Suprapubic skin (tissue), 4 donors: ENCODE data around the gene NDE1. TPM values are rescaled to one million over a fixed set of nuclear protein-coding genes. Genes with fewer than 3 reads are reported as not detected.
A peak's percentile ranks its signal among the peaks of the same experiment; 100 is the strongest.
"Not testable (repeated sequence)": the region's sequence is repeated elsewhere in the genome, so short reads cannot be mapped to it uniquely, and the experiment has no call there.

Experiments used
- DNase-seq, 2 donors: peaks; one replicate each; pipeline ENCODE4 v3.0.0-alpha.2; 2019; ENCODE audit warnings: low spot score in 2 of 2
- H3K27ac ChIP-seq: fragments of 200-600 bp; sonication (generic); one replicate; pipeline ENCODE4 v1.5.1; 2019
- H3K27me3 ChIP-seq: fragments of 200-600 bp; sonication (generic); one replicate; pipeline ENCODE4 v1.5.1; 2019
- H3K36me3 ChIP-seq: fragments of 200-600 bp; sonication (generic); one replicate; pipeline ENCODE4 v1.5.1; 2019
- H3K4me1 ChIP-seq: fragments of 200-600 bp; sonication (generic); one replicate; pipeline ENCODE4 v1.5.1; 2019
- H3K4me3 ChIP-seq: fragments of 200-600 bp; sonication (generic); one replicate; pipeline ENCODE4 v1.5.1; 2019; ENCODE audit warnings: mild to moderate bottlenecking
- H3K9me3 ChIP-seq: fragments of 200-600 bp; sonication (generic); one replicate; pipeline ENCODE4 v1.5.1; 2019
- EP300 ChIP-seq: sonication (generic); formaldehyde crosslinking; IDR thresholded peaks from one replicate; pipeline ENCODE4 v1.6.1; 2017; ENCODE audit warnings: antibody characterized with exemption
- POLR2A ChIP-seq, 2 donors: fragments of 450-650 bp; IDR thresholded peaks; one replicate each; pipeline ENCODE4 v1.6.1; 2017; ENCODE audit warnings: antibody characterized with exemption in 2 of 2, mild to moderate bottlenecking in 2 of 2, moderate library complexity in 2 of 2
- POLR2AphosphoS5 ChIP-seq, 3 donors: sonication (generic); formaldehyde crosslinking; IDR thresholded peaks; one replicate each; pipeline ENCODE4 v1.6.1; 2017; ENCODE audit warnings: antibody characterized with exemption in 3 of 3
- WGBS: methylation state at CpG from one replicate; pipeline ENCODE4 v1.1.5; 2018; 5-methylcytosine and 5-hydroxymethylcytosine counted together
- total RNA-seq, 4 donors: library from RNA; depleted of rRNA; stranded (reverse); fragments of >200 nt; gene quantifications; one replicate each; pipeline ENCODE4 v1.1.0, GENCODE V29; 2016
- TF ChIP-seq, protein P1 (sequence below), 2 donors: fragments of 200-600 bp in 1 of 2; fragments of 450-650 bp in 1 of 2; sonication (generic) in 1 of 2; IDR thresholded peaks; one replicate each; pipeline ENCODE4 v1.5.1; 2016 to 2019; ENCODE audit warnings: antibody characterized with exemption in 2 of 2, mild to moderate bottlenecking in 1 of 2, moderate library complexity in 1 of 2

NDE1 gene
- total RNA-seq, 4 donors from 2014 or later, result 85.2 to 145 (median 120) TPM

GRCh38 chr16:15650698-15651171, 690 bp downstream of the NDE1 start:
- no peak for DNase-seq
- H3K27me3 ChIP-seq, result no peaks in the 10 kb centered on the region
- H3K9me3 ChIP-seq, result no peaks in the 10 kb centered on the region
- peaks cover 43% of the 10 kb centered on the region for H3K4me1 ChIP-seq
- no peak for TF ChIP-seq POLR2AphosphoS5 (IDR thresholded peaks at IDR 0.05)
- TF ChIP-seq EP300, result no peak
- TF ChIP-seq, protein P1, sequence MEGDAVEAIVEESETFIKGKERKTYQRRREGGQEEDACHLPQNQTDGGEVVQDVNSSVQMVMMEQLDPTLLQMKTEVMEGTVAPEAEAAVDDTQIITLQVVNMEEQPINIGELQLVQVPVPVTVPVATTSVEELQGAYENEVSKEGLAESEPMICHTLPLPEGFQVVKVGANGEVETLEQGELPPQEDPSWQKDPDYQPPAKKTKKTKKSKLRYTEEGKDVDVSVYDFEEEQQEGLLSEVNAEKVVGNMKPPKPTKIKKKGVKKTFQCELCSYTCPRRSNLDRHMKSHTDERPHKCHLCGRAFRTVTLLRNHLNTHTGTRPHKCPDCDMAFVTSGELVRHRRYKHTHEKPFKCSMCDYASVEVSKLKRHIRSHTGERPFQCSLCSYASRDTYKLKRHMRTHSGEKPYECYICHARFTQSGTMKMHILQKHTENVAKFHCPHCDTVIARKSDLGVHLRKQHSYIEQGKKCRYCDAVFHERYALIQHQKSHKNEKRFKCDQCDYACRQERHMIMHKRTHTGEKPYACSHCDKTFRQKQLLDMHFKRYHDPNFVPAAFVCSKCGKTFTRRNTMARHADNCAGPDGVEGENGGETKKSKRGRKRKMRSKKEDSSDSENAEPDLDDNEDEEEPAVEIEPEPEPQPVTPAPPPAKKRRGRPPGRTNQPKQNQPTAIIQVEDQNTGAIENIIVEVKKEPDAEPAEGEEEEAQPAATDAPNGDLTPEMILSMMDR (IDR thresholded peaks at IDR 0.05), result no peak
- TF ChIP-seq POLR2A (IDR thresholded peaks at IDR 0.05), result no peak
- 0% methylated on average over 18 of the region's 18 CpGs for WGBS
- peak overlapping the region; percentile 96 for H3K27ac ChIP-seq
- peaks cover 3% of the 10 kb centered on the region for H3K36me3 ChIP-seq
- peak overlapping the region; percentile 92 for H3K4me3 ChIP-seq

DNA sequence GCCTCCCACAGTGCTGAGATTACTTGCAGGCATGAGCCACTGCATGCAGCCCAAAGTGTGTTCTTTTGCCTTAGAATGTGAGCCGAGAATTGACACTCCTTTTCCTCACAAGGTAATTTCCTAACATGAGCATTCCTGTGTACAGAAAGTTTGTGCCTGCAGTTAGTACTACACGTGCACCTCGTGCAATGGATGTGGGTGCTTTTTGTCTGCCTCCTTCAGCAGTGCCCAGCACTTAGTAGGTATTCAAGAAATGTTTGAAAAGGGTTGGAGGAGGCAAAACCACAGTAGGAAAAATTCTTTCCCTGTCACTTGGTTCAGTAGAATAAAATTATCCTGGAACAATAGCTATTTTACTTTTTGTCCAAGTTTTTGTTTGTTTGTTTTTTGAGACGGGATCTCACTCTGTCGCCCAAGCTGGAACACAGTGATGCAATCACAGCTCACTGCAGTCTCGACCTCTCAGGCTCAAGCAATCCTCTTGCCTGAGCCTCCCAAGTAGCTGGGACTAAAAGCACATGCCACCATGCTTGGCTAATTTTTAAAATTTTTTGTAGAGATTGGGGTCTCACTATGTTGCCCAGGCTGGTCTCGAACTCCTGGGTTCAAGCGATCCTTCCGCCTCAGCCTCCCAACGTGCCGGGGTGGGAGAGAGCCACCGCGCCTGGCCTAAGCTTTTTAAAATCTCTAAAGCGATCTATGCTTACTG, 2.4 kb downstream of the NDE1 start:
- Histone ChIP-seq H3K4me3 (no peak overlapping the region), H3K36me3 (peaks cover 3% of the 10 kb centered on the region), H3K27me3 (no peaks in the 10 kb centered on the region), H3K9me3 (no peaks in the 10 kb centered on the region), H3K27ac (peak overlapping the region; percentile 5), H3K4me1 (peaks cover 40% of the 10 kb centered on the region)
- TF ChIP-seq, protein P1 (IDR thresholded peaks at IDR 0.05), result no peak
- TF ChIP-seq POLR2A (IDR thresholded peaks at IDR 0.05) (no peak), EP300 (no peak), POLR2AphosphoS5 (IDR thresholded peaks at IDR 0.05) (no peak)
- no peak for DNase-seq
- WGBS, result 76% methylated on average over 14 of the region's 14 CpGs

DNA sequence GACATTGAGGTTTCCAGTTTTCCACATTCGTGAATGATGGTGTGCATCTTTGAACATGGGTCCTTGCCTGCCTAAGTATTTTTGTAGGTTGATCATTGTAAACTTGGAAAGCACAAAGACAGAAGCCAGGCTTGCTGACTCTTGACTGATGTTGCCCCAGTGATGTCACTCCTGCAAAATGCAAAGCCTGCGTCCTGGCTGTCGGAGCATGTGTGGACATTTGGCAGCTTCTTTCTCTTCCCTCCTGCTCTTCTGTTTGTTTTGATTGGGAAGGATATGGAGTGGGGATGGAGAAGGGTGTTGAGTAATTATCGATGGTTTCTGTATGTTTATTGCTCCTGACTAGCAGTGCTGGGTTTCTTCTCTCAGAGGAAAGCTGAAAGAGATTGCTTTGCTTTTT, 3.2 kb downstream of the NDE1 start:
- Histone ChIP-seq H3K27me3 (no peaks in the 10 kb centered on the region), H3K9me3 (no peaks in the 10 kb centered on the region), H3K36me3 (peaks cover 3% of the 10 kb centered on the region), H3K4me1 (peaks cover 40% of the 10 kb centered on the region), H3K27ac (peak overlapping the region; percentile 5), H3K4me3 (no peak overlapping the region)
- peak in 1 of 2 donors; percentile 63 for DNase-seq
- TF ChIP-seq POLR2AphosphoS5 (IDR thresholded peaks at IDR 0.05) (no peak), EP300 (no peak), POLR2A (IDR thresholded peaks at IDR 0.05) (no peak)
- TF ChIP-seq, protein P1 (IDR thresholded peaks at IDR 0.05), result no peak
- WGBS, result 16% methylated on average over 4 of the region's 4 CpGs

DNA sequence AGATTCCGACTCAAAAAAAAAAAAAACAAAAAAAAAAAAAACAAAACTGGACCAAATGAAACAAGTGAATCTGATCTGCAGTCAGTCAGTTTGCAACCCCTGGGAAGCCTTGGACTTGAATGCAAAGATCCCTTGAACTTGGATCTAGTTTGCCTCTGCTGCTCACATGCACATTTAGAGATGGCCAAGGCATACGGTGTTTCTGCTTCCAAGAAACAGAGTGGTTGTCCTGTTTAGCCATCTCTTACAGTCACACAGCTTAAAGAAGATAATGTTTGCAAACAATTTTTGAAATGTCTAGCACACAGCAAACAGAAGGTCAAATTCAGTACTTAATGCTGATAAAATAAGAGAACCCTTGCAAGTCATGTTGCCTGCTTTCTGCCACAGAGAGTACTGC, 4.5 kb downstream of the NDE1 start:
- Histone ChIP-seq H3K27me3 (no peaks in the 10 kb centered on the region), H3K4me1 (peaks cover 38% of the 10 kb centered on the region), H3K9me3 (no peaks in the 10 kb centered on the region), H3K27ac (no peak overlapping the region), H3K36me3 (peaks cover 3% of the 10 kb centered on the region), H3K4me3 (no peak overlapping the region)
- no peak for DNase-seq
- no peak for TF ChIP-seq POLR2AphosphoS5 (IDR thresholded peaks at IDR 0.05)
- 56% methylated on average over 2 of the region's 2 CpGs for WGBS

DNA sequence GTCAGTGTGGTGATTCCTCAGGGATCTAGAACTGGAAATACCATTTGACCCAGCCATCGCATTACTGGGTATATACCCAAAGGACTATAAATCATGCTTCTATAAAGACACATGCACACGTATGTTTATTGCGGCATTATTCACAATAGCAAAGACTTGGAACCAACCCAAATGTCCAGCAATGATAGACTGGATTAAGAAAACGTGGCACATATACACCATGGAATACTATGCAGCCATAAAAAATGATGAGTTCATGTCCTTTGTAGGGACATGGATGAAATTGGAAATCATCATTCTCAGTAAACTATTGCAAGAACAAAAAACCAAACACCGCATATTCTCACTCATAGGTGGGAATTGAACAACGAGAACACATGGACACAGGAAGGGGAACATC, 5.5 kb downstream of the NDE1 start:
- not testable (repeated sequence) for H3K27me3 ChIP-seq, DNase-seq, H3K9me3 ChIP-seq, H3K4me3 ChIP-seq, H3K27ac ChIP-seq, H3K36me3 ChIP-seq
- 92% methylated on average over 4 of the region's 6 CpGs for WGBS
- H3K4me1 ChIP-seq, result peaks cover 34% of the 10 kb centered on the region

DNA sequence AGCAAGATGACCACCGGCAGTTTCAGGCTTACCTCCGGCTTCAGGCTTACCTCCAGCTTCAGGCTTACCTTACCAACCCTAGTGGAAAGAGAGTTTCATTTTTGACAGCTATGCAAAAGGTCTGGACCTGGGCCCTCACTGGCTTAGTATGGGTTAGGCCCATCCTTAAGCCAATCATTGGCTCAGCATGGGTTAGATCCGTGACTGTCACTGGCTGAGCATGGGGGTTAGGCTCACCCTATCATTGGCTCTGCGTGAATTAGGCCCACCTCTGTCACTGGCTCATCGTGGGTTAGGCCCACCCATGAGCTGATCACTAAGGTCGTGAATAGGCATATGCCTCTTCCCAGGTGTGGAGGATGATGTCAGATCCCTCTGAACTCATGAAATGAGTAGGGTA, 8.1 kb downstream of the NDE1 start:
- Histone ChIP-seq H3K9me3 (no peaks in the 10 kb centered on the region), H3K27me3 (no peaks in the 10 kb centered on the region), H3K36me3 (peaks cover 14% of the 10 kb centered on the region), H3K4me3 (no peak overlapping the region), H3K4me1 (peaks cover 9% of the 10 kb centered on the region), H3K27ac (no peak overlapping the region)
- no peak for DNase-seq
- 79% methylated on average over 6 of the region's 6 CpGs for WGBS
- TF ChIP-seq POLR2AphosphoS5 (IDR thresholded peaks at IDR 0.05) (no peak), EP300 (no peak)
- TF ChIP-seq, protein P1 (IDR thresholded peaks at IDR 0.05), result no peak
